ENCODE data around the gene ZNF615.
"Not testable (repeated sequence)": the region's sequence is repeated elsewhere in the genome, so short reads cannot be mapped to it uniquely, and the experiment has no call there.

Gene ZNF615

GRCh38 chr19:51976852-51977251, 31.2 kb downstream of the ZNF615 start:
- no peak for DNase-seq (ENCODE audit: low spot score)
- no peak for TF ChIP-seq CTCF (IDR thresholded peaks at IDR 0.05; ENCODE audit: extremely low read depth, missing control alignments)

- DNase-seq (ENCODE audit: low spot score): not testable (repeated sequence)
Measured at GRCh38 chr19:51975787-51976186, 32.2 kb downstream of the ZNF615 start.

GRCh38 chr19:51971624-51972023, 36.4 kb downstream of the ZNF615 start:
- DNase-seq (ENCODE audit: low spot score): no peak

DNA sequence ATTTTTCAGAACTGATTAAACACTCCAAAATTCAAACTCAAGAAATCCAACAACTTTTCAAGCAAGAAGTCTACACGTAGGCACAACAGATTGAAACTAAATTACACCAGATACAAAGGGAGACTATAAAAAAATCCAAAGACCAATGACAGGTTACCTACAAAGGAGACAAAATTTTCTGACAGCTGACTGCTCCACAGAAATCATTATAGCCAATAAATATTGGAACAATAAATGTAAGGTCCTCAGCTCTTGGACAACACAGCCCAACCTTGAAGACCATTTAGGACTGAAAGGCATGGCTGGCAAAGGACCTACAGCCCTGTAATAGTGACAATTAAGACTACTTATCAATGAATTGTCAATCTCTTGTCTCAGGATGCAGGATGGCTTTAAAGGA, 37.3 kb downstream of the ZNF615 start:
- TF ChIP-seq CTCF (IDR thresholded peaks at IDR 0.05; ENCODE audit: extremely low read depth, missing control alignments): no peak
- no peak for DNase-seq (ENCODE audit: low spot score)

More at GRCh38 chr19:51971624-51972023, 36.4 kb downstream of the ZNF615 start:
- TF ChIP-seq CTCF (IDR thresholded peaks at IDR 0.05; ENCODE audit: extremely low read depth, missing control alignments): no peak

DNA sequence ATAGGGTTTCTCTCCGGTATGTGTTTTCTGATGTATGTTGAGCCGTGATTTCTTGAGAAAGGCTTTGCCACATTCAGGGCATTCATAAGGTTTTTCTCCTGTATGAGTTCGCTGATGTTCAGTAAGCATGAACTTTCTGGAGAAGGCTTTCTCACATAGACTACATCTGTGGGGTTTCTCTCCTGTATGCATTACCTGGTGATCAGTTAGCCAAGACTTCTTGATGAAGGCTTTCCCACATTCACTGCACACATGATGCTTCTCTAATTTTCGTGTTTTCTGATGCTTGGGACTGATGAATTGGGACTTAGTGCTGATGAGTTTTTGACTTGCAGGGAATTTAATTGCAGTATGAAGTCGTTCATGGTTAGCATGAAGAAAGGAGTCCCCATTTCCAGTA, 42.4 kb downstream of the ZNF615 start:
- no peak for DNase-seq (ENCODE audit: low spot score)
- TF ChIP-seq CTCF (IDR thresholded peaks at IDR 0.05; ENCODE audit: extremely low read depth, missing control alignments): no peak

DNA sequence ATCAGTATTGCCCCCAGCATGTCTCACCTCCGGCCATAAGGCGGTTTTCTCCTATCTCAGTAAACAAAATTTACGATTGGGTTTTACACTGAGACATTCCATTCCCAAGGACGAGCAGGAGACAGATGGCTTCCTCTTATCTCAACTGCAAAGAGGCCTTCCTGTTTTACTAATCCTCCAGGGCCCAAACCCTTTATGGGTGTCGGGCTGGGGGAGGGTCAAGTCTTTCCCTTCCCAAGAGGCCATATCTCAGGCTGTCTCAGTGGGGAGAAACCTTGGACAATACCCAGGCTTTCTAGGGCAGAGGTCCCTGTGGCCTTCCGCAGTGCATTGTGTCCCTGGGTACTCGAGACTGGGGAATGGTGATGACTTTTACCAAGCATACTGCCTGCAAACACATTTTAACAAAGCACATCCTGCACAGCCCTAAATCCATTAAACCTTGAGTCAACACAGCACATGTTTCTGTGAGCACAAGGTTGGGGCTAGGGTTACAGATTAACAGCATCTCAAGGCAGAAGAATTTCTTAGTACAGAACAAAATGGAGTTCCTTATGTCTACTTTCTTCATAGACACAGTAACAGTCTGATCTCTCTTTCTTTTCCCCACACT, 47.3 kb downstream of the ZNF615 start:
- not testable (repeated sequence) for DNase-seq (ENCODE audit: low spot score)

DNA sequence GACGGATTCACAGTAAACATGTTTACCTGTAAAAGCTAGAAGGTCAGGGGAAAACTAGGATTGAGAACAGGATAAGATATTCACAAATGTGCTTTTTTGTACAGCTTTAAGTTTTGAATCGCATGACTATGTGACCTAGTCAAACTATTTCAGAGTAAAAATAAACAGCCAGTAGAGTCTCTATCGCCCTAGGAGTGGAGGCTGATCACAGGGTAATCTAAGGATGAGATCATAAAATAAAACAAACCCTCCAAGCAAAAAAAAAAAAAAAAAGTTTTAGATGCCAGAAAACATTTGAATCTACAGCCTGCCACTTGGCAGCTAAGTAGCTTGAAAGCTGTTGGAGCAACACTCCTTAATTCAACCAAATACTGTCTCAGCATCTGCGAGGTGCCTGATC, 48.2 kb downstream of the ZNF615 start:
- no peak for TF ChIP-seq CTCF (IDR thresholded peaks at IDR 0.05; ENCODE audit: extremely low read depth, missing control alignments)
- no peak for DNase-seq (ENCODE audit: low spot score)

DNA sequence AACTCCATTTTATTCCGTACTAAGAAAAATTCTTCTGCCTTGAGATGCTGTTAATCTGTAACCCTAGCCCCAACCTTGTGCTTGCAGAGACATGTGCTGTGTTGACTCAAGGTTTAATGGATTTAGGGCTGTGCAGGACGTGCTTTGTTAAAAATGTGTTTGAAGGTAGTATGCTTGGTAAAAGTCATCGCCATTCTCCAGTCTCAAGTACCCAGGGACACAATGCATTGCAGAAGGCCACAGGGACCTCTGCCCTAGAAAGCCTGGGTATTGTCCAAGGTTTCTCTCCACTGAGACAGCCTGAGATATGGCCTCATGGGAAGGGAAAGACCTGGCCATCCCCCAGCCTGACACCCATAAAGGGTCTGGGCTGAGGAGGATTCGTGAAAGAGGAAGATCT, 50.2 kb downstream of the ZNF615 start:
- DNase-seq (ENCODE audit: low spot score): not testable (repeated sequence)

GRCh38 chr19:51948975-51949374, 59.0 kb downstream of the ZNF615 start:
- TF ChIP-seq CTCF (IDR thresholded peaks at IDR 0.05; ENCODE audit: extremely low read depth, missing control alignments): no peak
- no peak for DNase-seq (ENCODE audit: low spot score)
